Skeletal muscle cell (primary cell): ENCODE data around the gene DPP6.

Source experiments
- DNase-seq: peaks from one replicate; pipeline ENCODE4 v3.0.0-alpha.2; 2010; ENCODE audit warnings: low read depth
- H3K4me3 ChIP-seq: 2 replicates; pipeline ENCODE4 v1.5.1; 2011; ENCODE audit warnings: low read depth, mild to moderate bottlenecking, control low read depth, low read length, moderate library complexity

DPP6 gene

DNA sequence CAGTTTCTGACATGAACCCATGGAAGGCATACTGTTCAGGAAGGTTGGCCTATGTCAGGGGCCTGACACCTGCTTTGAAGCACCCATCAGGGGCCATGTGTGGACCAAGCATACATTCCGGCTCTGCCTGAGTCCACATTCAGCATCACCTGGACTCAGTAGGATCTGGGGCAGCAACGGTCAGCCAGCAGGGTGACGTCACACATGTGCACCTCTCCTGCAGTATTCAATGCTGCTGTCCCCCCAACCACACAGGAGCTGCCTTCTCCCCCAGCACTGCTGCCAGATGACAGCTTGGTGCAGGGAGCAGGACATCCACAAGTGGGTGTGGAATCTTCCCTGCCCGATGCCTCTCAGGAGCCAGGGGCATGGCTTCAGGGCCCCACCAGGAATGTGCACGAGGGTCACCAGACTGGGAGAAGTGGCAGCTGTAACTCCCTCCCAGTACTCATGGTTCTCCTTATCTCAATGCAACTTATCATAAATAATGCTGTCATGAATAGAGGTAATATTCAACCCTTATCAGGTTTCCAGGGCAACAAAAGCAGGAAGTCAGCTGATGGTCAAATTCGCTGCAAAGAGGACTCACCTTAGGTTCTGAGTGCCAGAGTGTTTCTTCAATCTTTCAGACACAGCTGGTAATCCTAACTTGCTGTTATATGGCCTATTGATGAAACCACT lies 657.8 kb downstream of the DPP6 start:
- no peak overlapping the region for H3K4me3 ChIP-seq
- no peak for DNase-seq

DNA sequence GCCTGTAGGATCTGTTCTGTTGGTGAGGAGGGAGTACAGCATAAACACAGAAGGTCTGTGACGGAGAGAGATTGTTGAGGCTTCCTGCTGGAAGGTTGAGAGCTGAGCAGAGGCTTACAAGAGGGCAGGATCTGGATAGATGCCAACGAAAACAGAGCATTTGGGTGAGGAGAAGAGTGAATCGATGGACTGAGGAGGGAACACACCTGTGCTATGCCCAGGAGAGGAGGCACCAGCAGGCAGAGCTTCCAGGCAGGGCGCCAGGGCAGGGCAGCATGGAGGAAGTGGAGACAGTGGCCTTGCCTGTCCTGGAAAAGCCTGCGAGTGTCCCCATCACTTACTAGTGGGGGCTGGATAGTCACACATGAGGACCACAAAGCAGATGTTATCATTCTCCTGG lies 667.8 kb downstream of the DPP6 start:
- no peak for DNase-seq
- H3K4me3 ChIP-seq: no peak overlapping the region

GRCh38 chr7:154721086-154721485 lies 668.9 kb downstream of the DPP6 start:
- DNase-seq: no peak
- H3K4me3 ChIP-seq: no peak overlapping the region

DNA sequence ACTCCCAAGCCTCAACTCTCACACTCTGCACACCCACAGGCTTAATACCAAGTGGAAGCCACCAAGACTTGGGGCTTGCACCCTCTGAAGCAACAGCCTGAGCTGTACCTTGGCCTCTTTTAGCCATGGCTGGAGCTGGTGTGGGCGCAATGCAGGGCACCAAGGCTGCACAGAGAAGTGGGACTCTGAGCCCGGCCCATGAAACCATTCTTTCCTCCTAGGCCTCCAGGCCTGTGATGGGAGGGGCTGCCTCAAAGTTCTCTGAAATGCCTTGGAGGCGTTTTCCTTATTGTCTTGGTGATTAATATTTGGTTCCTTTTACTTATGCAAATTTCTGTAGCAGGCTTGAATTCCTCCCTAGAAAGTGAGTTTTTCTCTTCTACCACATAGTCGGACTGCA lies 674.2 kb downstream of the DPP6 start:
- no peak for DNase-seq
- no peak overlapping the region for H3K4me3 ChIP-seq

GRCh38 chr7:154729056-154729455 lies 676.9 kb downstream of the DPP6 start:
- no peak overlapping the region for H3K4me3 ChIP-seq
- DNase-seq: no peak

DNA sequence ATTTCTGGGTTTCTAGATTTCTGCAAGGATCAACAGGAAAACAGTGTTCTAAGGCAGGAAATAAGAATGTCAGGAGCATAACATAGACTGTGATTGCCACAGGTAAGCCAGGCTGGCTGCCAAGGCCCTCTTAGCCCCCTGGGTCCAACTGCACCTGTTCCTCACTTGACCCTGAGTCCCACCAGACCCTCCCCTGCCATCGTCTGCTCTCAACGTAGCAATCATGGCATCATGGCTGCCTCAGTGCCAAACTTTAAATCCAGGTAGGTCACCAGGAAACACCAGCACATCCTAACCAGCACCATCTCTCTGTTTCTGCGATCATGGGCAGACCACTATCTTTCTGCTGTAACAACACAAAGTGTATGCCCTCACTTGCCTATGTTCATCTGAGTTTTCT lies 683.6 kb downstream of the DPP6 start:
- no peak overlapping the region for H3K4me3 ChIP-seq
- no peak for DNase-seq

DNA sequence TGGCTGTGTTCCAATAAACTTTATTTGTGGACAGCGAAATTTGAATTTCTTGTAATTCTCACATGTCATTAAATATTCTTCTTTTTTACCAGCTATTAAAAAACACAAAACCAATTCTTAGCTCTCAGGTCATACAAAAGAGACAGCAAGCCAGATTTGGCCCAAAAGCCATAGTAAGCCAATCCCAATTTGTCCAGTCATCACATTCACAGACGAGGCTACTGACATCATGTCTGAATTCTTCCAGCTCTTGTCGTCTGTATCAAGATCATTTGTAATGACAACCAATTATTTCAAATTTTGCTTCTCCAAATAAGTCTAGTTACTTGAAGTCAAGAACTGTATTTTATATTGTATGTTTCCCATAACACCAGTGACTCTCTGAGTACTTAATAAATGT lies 684.2 kb downstream of the DPP6 start:
- no peak overlapping the region for H3K4me3 ChIP-seq
- DNase-seq: no peak

GRCh38 chr7:154738216-154738615 lies 686.0 kb downstream of the DPP6 start:
- H3K4me3 ChIP-seq: no peak overlapping the region
- DNase-seq: no peak

- no peak overlapping the region for H3K4me3 ChIP-seq
- no peak for DNase-seq
Observed at GRCh38 chr7:154741131-154741530, 688.9 kb downstream of the DPP6 start.

DNA sequence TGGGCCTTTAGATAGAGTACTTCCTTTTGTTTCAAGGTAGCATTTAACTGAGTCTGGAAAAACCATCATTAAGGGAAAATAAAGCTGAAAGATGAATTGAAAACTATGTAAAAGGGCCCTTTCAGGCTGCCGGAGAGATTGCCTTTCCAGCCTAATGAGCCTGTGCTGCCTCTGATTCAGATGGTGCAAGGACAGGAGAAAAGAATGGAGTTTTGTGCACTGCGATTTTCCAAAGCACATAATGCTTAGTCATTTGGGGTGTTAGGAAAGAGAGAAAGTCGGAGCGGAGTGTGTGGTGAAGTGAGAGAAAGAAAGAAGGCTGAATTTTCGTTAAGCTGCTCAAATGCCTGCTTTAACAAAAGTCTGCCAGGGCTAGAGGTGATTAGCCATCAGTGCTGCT lies 691.0 kb downstream of the DPP6 start:
- DNase-seq: no peak
- no peak overlapping the region for H3K4me3 ChIP-seq

DNA sequence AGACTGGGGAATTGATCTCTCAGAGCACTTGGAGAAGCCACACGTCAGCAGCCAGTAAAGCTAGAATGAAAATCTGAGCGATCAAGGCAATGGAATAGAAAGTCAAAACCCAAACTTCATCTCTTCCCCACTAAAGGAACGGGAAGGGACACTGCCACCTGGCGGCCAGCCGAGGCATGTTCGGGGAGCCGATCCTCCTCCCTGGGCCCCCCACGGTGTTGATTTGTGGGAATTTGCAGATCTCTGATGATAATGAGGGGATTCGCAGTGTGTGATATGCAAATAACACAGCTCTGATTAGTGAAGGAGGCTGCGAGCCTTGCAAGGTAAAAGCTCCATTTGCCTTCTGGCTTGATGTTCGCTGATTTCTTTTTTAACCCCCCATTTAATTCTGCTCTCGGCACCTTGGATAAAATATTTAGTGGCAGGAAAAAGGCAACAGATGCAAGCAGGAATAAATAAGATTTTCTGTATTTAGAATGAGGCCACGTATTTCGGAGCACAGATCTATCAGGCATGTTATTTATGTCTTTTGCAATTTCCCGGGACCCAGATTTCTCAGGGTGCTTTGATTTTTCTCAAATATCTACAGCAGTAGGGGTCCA lies 692.2 kb downstream of the DPP6 start:
- DNase-seq: no peak
- H3K4me3 ChIP-seq: no peak overlapping the region

- no peak overlapping the region for H3K4me3 ChIP-seq
- DNase-seq: no peak
Observed at GRCh38 chr7:154744861-154745258, 692.7 kb downstream of the DPP6 start.

GRCh38 chr7:154746571-154747360 lies 694.6 kb downstream of the DPP6 start:
- no peak for DNase-seq
- H3K4me3 ChIP-seq: no peak overlapping the region

DNA sequence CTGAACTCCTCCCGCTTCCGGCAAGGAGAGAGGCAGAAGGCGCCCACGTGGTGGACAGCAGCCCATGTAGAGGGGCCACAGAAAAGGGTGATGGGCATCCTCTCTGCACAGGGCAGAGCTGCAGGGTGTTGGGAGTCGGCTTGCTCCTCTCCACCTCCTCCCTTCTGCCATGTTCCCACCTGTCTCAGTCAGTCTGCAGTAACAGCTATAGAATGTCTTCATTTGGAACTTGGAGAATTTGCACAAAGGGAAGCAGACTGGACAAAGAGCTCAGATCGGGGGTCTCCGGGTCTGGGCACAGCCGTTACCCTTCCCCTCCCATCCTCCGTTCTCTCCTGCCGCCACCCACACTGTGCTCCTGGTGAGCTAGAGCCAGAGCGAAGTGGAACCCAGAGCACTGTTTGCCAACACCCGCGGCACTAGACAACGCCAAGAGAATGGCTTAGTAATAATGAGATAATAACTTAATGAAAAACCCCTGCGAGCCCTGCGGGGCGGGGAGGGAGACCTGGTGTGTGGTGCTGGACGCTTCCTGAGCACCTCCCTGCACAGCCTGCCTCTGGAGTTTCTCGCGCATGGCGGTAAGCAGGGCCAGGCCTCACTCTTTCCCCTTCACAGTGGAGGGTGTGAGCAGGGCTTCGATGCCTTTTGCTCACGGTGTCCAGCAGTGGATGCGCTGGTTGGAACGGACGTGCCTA lies 696.0 kb downstream of the DPP6 start:
- DNase-seq: no peak
- no peak overlapping the region for H3K4me3 ChIP-seq

DNA sequence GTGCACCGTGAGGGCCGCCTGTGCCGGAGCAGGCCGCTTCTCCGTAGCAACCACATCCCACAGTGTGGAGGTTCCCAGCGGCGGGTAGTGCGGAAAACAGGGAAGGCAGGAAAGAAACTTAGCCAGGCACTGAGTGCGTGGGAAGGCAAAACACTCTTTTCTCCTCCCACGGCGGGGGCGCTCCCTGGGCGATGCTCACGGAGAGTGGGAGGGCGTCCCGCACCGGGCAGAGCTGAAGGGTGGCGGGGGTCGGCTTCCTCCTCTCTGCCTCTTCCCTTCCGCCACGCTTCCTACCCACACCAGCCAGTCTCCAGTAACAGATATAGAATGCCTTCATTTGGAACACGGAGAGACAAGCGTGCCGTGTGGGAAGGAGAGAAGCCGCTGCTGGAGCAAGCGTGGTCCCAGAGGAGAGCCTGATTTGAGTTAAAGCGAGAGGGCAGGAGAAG lies 698.2 kb downstream of the DPP6 start:
- no peak for DNase-seq
- no peak overlapping the region for H3K4me3 ChIP-seq

DNA sequence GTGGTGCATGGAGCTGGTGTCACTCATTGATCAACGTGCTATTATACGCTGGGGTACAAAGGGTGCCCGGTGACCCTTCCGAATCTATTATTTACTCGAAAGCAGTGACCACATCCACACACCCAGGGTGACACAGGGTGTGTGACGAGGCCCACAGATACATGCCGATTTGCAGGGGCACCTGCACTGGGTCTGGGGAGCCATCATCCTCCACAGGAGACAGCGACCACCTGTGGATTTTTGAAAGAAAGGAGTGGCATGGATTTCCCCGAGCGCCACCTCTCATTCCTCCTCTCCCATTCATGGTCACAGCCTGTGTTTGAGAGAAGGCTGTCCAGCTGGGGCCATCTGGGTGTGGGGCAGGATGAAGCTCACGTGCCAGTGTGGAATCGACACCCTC lies 701.0 kb downstream of the DPP6 start:
- no peak for DNase-seq
- no peak overlapping the region for H3K4me3 ChIP-seq

DNA sequence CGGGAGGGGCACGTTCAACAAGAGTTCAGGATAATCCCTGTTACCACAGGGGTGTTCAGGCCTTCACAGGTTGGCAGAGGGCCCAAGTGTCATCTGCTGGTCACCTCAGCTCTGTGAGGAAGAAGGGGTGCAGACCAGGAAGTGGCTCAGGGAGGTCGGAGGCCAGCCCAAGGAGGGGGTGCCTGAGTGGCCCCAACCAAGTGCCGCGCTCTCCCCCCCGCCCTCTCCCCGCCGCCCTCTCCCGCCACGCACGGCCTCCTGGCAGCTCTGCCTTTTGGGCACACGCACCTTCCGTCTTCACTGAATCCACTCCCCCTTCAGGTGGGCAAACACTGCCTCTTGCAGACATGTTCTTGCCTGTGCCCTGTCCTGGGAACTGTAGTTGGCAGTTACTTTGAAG lies 705.6 kb downstream of the DPP6 start:
- no peak for DNase-seq
- H3K4me3 ChIP-seq: no peak overlapping the region

DNA sequence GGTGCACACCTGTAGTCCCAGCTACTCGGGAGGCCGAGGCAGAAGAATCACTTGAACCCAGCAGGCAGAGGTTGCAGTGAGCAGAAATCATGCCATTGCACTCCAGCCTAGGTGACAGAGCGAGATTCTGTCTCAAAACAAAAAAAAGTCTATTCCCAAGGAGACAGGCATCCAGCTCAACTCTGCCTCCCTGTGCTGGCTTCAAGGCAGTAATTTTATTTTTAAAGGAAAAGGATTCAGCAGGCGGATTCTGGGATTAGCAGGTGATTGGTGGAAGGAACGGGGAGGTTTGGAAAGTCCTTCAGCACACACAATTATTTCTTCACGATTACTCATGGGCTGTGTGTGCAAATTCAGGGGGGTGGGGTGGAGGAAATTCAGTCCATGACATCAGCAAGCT lies 707.8 kb downstream of the DPP6 start:
- H3K4me3 ChIP-seq: no peak overlapping the region
- no peak for DNase-seq

DNA sequence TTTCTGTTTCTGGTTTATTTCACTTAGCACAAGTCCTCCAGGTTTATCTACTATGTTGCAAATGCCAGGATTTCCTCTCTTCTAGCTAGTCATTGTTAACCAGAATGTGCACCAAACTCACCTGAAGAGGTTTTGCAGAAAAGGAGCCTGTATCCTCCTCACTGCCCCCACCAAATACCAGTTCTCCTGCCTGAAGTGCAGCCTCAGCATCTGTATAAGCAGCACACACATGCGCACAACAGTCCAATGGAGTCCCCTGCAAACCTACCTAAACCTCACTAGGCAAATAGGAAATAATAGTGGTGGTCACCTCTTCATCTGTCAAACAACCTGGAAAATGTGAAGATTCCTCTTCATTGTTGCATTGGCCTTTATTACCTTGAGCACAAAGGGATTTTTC lies 712.9 kb downstream of the DPP6 start:
- H3K4me3 ChIP-seq: no peak overlapping the region
- no peak for DNase-seq

DNA sequence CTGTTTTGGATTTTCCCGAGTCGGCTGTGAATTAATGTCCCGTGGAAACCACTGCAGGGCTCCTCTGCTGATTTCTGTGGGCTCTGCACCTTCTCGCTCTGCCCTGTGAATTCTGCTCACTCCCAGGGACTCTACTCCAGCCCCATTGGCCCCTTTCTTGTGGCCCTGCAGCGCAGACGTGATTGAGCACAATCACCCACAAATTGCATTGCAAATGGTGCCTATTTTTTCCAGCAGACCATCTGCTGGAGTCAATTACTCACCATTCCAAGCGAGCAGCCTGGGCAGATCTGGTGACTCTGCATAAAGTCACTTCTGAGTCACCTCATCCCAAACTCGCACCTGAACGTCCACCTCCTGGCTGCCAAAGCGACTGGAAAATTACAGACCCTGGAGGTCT lies 714.9 kb downstream of the DPP6 start:
- H3K4me3 ChIP-seq: no peak overlapping the region
- DNase-seq: no peak
